Neural cell (in vitro differentiated cells): ENCODE data around the gene GDPD3. TPM values are rescaled to one million over a fixed set of nuclear protein-coding genes. Genes with fewer than 3 reads are reported as not detected.

ENCODE experiments used
- H2AFZ ChIP-seq: fragments of 200-600, 300-800 bp; sonication (generic), shearing (Covaris generic); 2 replicates; pipeline ENCODE4 v1.6.0; 2014; ENCODE audit warnings: low read depth, mild to moderate bottlenecking, antibody characterized with exemption, low read length, moderate library complexity
- H3F3A ChIP-seq: fragments of 200-600 bp; shearing (Covaris generic); 2 replicates; pipeline ENCODE4 v1.6.1; 2016; ENCODE audit warnings: mild to moderate bottlenecking, moderate library complexity, mixed read lengths, antibody characterized with exemption, low read length; ENCODE audit not compliant: insufficient read depth, poor library complexity, severe bottlenecking
- H3K27ac ChIP-seq: fragments of 200-600, 300-800 bp; sonication (generic), shearing (Covaris generic); 2 replicates; pipeline ENCODE4 v1.5.1; 2014; ENCODE audit warnings: mild to moderate bottlenecking, low read length, moderate library complexity
- H3K27me3 ChIP-seq: fragments of 300-800, 200-600 bp; sonication (generic), shearing (Covaris generic); 2 replicates; pipeline ENCODE4 v1.6.0; 2014; ENCODE audit warnings: mild to moderate bottlenecking, low read depth, low read length, moderate library complexity; ENCODE audit not compliant: insufficient read depth
- H3K36me3 ChIP-seq: fragments of 300-800, 200-600 bp; sonication (generic), shearing (Covaris generic); 2 replicates; pipeline ENCODE4 v1.5.1; 2014; ENCODE audit warnings: mild to moderate bottlenecking, antibody characterized with exemption, low read length, moderate library complexity; ENCODE audit not compliant: insufficient read depth
- H3K4me2 ChIP-seq: fragments of 300-800, 200-600 bp; sonication (generic), shearing (Covaris generic); 2 replicates; pipeline ENCODE4 v1.6.0; 2014; ENCODE audit warnings: mild to moderate bottlenecking, low read length
- H3K4me3 ChIP-seq: fragments of 300-800, 200-600 bp; sonication (generic), shearing (Covaris generic); 2 replicates; pipeline ENCODE4 v1.5.1; 2014; ENCODE audit warnings: mild to moderate bottlenecking, low read length, moderate library complexity
- H3K79me2 ChIP-seq: fragments of 200-600 bp; shearing (Covaris generic); replicated peaks from 2 replicates; pipeline ENCODE4 v1.6.0; 2014; ENCODE audit warnings: mild to moderate bottlenecking, low read length, moderate library complexity; ENCODE audit not compliant: insufficient read depth
- H3K9ac ChIP-seq: fragments of 300-800, 200-600 bp; sonication (generic), shearing (Covaris generic); 2 replicates; pipeline ENCODE4 v1.6.1; 2016; ENCODE audit warnings: mild to moderate bottlenecking, low read length, mixed read lengths
- H3K9me2 ChIP-seq: fragments of 200-600 bp; shearing (Covaris generic); 2 replicates; pipeline ENCODE4 v1.6.1; 2016; ENCODE audit warnings: mild to moderate bottlenecking, low read length, mixed read lengths; ENCODE audit not compliant: insufficient read depth
- H3K9me3 ChIP-seq: fragments of 200-600, 300-800 bp; sonication (generic), shearing (Covaris generic); 2 replicates; pipeline ENCODE4 v1.6.1; 2016; ENCODE audit warnings: mild to moderate bottlenecking, mixed run types, low read length, moderate library complexity, mixed read lengths
- H4K20me1 ChIP-seq: fragments of 200-600 bp; shearing (Covaris generic); 2 replicates; pipeline ENCODE4 v1.6.1; 2016; ENCODE audit warnings: mild to moderate bottlenecking, mixed run types; ENCODE audit not compliant: insufficient read depth
- EP300 ChIP-seq: fragments of 450-650 bp; conservative IDR thresholded peaks from 2 replicates; pipeline ENCODE4 v1.6.1; 2014; ENCODE audit warnings: antibody characterized with exemption, mild to moderate bottlenecking, moderate library complexity; ENCODE audit not compliant: poor library complexity, severe bottlenecking
- EZH2 ChIP-seq: fragments of 200-600, 300-800 bp; shearing (Covaris generic), sonication (generic); IDR thresholded peaks from 2 replicates; pipeline ENCODE4 v1.6.1; 2014; ENCODE audit warnings: antibody characterized with exemption, low read length, borderline replicate concordance, mild to moderate bottlenecking; ENCODE audit not compliant: insufficient read depth, poor library complexity, severe bottlenecking
- MXI1 ChIP-seq: fragments of 450-650 bp; conservative IDR thresholded peaks from 2 replicates; pipeline ENCODE4 v1.6.1; 2014; ENCODE audit warnings: antibody characterized with exemption, mild to moderate bottlenecking; ENCODE audit not compliant: poor library complexity, severe bottlenecking
- POLR2AphosphoS5 ChIP-seq: IDR thresholded peaks from 2 replicates; pipeline ENCODE4 v1.6.1; 2012
- RAD21 ChIP-seq: fragments of 450-650 bp; conservative IDR thresholded peaks from 2 replicates; pipeline ENCODE4 v1.6.1; 2014; ENCODE audit warnings: antibody characterized with exemption, mild to moderate bottlenecking, moderate library complexity
- SMC3 ChIP-seq: fragments of 450-650 bp; conservative IDR thresholded peaks from 2 replicates; pipeline ENCODE4 v1.6.1; 2014; ENCODE audit warnings: antibody characterized with exemption, mild to moderate bottlenecking, moderate library complexity; ENCODE audit not compliant: poor library complexity
- TAF1 ChIP-seq: IDR thresholded peaks from 2 replicates; pipeline ENCODE4 v1.6.1; 2012; ENCODE audit warnings: low read depth
- polyA minus RNA-seq: library from RNA; depleted of rRNA, polyadenylated mRNA; stranded (reverse); fragments of >200 nt; gene quantifications from 2 replicates; pipeline ENCODE4 v1.2.3, GENCODE V29; 2014
- polyA plus RNA-seq: library from polyadenylated mRNA; depleted of rRNA; stranded (reverse); fragments of >200 nt; gene quantifications from 2 replicates; pipeline ENCODE4 v1.2.3, GENCODE V29; 2014
- TF ChIP-seq, protein P1 (sequence below): fragments of 450-650 bp; IDR thresholded peaks from 2 replicates; pipeline ENCODE4 v1.5.1; 2014; ENCODE audit warnings: antibody characterized with exemption, mild to moderate bottlenecking, moderate library complexity; ENCODE audit not compliant: poor library complexity, severe bottlenecking
- TF ChIP-seq, protein P2 (sequence below): IDR thresholded peaks from 2 replicates; pipeline ENCODE4 v1.6.1; 2012; ENCODE audit warnings: borderline replicate concordance

GDPD3 gene, protein sequence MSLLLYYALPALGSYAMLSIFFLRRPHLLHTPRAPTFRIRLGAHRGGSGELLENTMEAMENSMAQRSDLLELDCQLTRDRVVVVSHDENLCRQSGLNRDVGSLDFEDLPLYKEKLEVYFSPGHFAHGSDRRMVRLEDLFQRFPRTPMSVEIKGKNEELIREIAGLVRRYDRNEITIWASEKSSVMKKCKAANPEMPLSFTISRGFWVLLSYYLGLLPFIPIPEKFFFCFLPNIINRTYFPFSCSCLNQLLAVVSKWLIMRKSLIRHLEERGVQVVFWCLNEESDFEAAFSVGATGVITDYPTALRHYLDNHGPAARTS
- polyA plus RNA-seq (2.7 and 3.6 TPM in 2 replicates), polyA minus RNA-seq (0.58 and 0.73 TPM in 2 replicates)

GRCh38 chr16:30113031-30113710 lies at the start of gene GDPD3:
TSS of gene GDPD3 (minus strand) at chr16:30113537. CDS start at chr16:30113478, 59 bp downstream.
- Histone ChIP-seq H3K4me3 (no peak within 1 kb of the TSS), H3K4me2 (no peak within 1 kb of the TSS), H3K9me3 (no peaks in the 10 kb centered on the region), H3K9ac (no peak within 1 kb of the TSS), H4K20me1 (no peaks in the 10 kb centered on the region), H3F3A (no peaks in the 10 kb centered on the region), H3K36me3 (no peaks in the 10 kb centered on the region), H3K79me2 (peaks cover 3% of the 10 kb centered on the region), H2AFZ (no peak within 1 kb of the TSS), H3K27me3 (no peaks in the 10 kb centered on the region), H3K27ac (no peak within 1 kb of the TSS), H3K9me2 (no peaks in the 10 kb centered on the region)
- TF ChIP-seq MXI1, result no peak
- TF ChIP-seq POLR2AphosphoS5, result no peak
- no peak for TF ChIP-seq RAD21
- TF ChIP-seq, protein P1, sequence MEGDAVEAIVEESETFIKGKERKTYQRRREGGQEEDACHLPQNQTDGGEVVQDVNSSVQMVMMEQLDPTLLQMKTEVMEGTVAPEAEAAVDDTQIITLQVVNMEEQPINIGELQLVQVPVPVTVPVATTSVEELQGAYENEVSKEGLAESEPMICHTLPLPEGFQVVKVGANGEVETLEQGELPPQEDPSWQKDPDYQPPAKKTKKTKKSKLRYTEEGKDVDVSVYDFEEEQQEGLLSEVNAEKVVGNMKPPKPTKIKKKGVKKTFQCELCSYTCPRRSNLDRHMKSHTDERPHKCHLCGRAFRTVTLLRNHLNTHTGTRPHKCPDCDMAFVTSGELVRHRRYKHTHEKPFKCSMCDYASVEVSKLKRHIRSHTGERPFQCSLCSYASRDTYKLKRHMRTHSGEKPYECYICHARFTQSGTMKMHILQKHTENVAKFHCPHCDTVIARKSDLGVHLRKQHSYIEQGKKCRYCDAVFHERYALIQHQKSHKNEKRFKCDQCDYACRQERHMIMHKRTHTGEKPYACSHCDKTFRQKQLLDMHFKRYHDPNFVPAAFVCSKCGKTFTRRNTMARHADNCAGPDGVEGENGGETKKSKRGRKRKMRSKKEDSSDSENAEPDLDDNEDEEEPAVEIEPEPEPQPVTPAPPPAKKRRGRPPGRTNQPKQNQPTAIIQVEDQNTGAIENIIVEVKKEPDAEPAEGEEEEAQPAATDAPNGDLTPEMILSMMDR, result no peak
- TF ChIP-seq SMC3, result no peak
- TF ChIP-seq EP300, result no peak
- no peak for TF ChIP-seq EZH2
- TF ChIP-seq, protein P2, sequence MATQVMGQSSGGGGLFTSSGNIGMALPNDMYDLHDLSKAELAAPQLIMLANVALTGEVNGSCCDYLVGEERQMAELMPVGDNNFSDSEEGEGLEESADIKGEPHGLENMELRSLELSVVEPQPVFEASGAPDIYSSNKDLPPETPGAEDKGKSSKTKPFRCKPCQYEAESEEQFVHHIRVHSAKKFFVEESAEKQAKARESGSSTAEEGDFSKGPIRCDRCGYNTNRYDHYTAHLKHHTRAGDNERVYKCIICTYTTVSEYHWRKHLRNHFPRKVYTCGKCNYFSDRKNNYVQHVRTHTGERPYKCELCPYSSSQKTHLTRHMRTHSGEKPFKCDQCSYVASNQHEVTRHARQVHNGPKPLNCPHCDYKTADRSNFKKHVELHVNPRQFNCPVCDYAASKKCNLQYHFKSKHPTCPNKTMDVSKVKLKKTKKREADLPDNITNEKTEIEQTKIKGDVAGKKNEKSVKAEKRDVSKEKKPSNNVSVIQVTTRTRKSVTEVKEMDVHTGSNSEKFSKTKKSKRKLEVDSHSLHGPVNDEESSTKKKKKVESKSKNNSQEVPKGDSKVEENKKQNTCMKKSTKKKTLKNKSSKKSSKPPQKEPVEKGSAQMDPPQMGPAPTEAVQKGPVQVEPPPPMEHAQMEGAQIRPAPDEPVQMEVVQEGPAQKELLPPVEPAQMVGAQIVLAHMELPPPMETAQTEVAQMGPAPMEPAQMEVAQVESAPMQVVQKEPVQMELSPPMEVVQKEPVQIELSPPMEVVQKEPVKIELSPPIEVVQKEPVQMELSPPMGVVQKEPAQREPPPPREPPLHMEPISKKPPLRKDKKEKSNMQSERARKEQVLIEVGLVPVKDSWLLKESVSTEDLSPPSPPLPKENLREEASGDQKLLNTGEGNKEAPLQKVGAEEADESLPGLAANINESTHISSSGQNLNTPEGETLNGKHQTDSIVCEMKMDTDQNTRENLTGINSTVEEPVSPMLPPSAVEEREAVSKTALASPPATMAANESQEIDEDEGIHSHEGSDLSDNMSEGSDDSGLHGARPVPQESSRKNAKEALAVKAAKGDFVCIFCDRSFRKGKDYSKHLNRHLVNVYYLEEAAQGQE, result no peak
- no peak for TF ChIP-seq TAF1

- TF ChIP-seq, protein P2, result no peak
- no peak for TF ChIP-seq RAD21
- no peak for TF ChIP-seq MXI1
- no peak for TF ChIP-seq EZH2
- TF ChIP-seq SMC3, result no peak
- TF ChIP-seq, protein P1, result no peak
- no peak for TF ChIP-seq TAF1
- no peak for TF ChIP-seq POLR2AphosphoS5
- no peak for TF ChIP-seq EP300
- Histone ChIP-seq H3K9me3 (no peaks in the 10 kb centered on the region), H3K27ac (no peak overlapping the region), H3K9me2 (no peaks in the 10 kb centered on the region), H3K27me3 (no peaks in the 10 kb centered on the region), H3F3A (no peaks in the 10 kb centered on the region), H3K4me2 (no peak overlapping the region), H4K20me1 (no peaks in the 10 kb centered on the region), H3K79me2 (no peaks in the 10 kb centered on the region), H3K9ac (no peak overlapping the region), H3K4me3 (no peak overlapping the region), H2AFZ (no peak overlapping the region), H3K36me3 (no peaks in the 10 kb centered on the region)
These were observed 43.9 kb upstream of the GDPD3 start for GRCh38 chr16:30157214-30157613.
